HG02870 (cell line): ENCODE measurements around the gene TIMM29.
A peak's percentile ranks its signal among the peaks of the same experiment; 100 is the strongest.

Source experiments
- ATAC-seq: cut with Tn5 transposase; IDR thresholded peaks from one replicate; pipeline ENCODE4 v1.9.1; 2021; ENCODE audit warnings: mild to moderate bottlenecking, moderate library complexity; ENCODE audit not compliant: unreplicated experiment

TIMM29 gene

GRCh38 chr19:10928563-10929401, at the start of gene TIMM29, which contains the start of gene YIPF2:
Gene TIMM29, plus strand, starts transcription at chr19:10928811. Its CDS starts 12 bp downstream, at chr19:10928823.
Gene YIPF2, minus strand, starts transcription at chr19:10928639. Its CDS starts 229 bp downstream, at chr19:10928410.
- ATAC-seq, result peak; percentile 81

GRCh38 chr19:10881403-10882107, 47.1 kb upstream of the TIMM29 start:
- no peak for ATAC-seq

GRCh38 chr19:10882108-10882457, 46.5 kb upstream of the TIMM29 start:
- ATAC-seq, result no peak

GRCh38 chr19:10884274-10884673, 44.3 kb upstream of the TIMM29 start:
- no peak for ATAC-seq

- no peak for ATAC-seq
Measured at GRCh38 chr19:10885201-10886169, 43.1 kb upstream of the TIMM29 start.

GRCh38 chr19:10887616-10888367, 40.8 kb upstream of the TIMM29 start:
- no peak for ATAC-seq

- no peak for ATAC-seq
Measured at GRCh38 chr19:10888421-10888866, 40.2 kb upstream of the TIMM29 start.

- no peak for ATAC-seq
Measured at GRCh38 chr19:10889880-10890279, 38.7 kb upstream of the TIMM29 start.

- ATAC-seq, result no peak
Measured at GRCh38 chr19:10891405-10892086, 37.1 kb upstream of the TIMM29 start.

GRCh38 chr19:10892256-10892655, 36.4 kb upstream of the TIMM29 start:
- no peak for ATAC-seq

GRCh38 chr19:10894911-10895213, 33.7 kb upstream of the TIMM29 start:
- no peak for ATAC-seq

- ATAC-seq, result no peak
Measured at GRCh38 chr19:10895363-10895762, 33.2 kb upstream of the TIMM29 start.

- no peak for ATAC-seq
Measured at GRCh38 chr19:10895920-10896319, 32.7 kb upstream of the TIMM29 start.

GRCh38 chr19:10896851-10897526, 31.6 kb upstream of the TIMM29 start:
- ATAC-seq, result no peak

GRCh38 chr19:10898633-10899032, 30.0 kb upstream of the TIMM29 start:
- ATAC-seq, result no peak

GRCh38 chr19:10899151-10899653, 29.4 kb upstream of the TIMM29 start:
- no peak for ATAC-seq

- no peak for ATAC-seq
Measured at GRCh38 chr19:10907925-10908324, 20.7 kb upstream of the TIMM29 start.

GRCh38 chr19:10908380-10908960, 20.1 kb upstream of the TIMM29 start:
- no peak for ATAC-seq
